H9 (cell line): ENCODE measurements around the gene PNLIP. TPM values are rescaled to one million over a fixed set of nuclear protein-coding genes. Genes with fewer than 3 reads are reported as not detected.

ENCODE experiments used
- DNase-seq: peaks from one replicate; pipeline ENCODE4 v3.0.0-alpha.2; 2017
- H2AFZ ChIP-seq: one replicate; pipeline ENCODE4 v1.6.1; 2013; ENCODE audit warnings: mild to moderate bottlenecking, low read length, control low read depth, moderate library complexity
- H2AK5ac ChIP-seq: 2 replicates; pipeline ENCODE4 v1.6.1; 2013; ENCODE audit warnings: low read length, control low read depth, mixed read lengths; ENCODE audit not compliant: insufficient read length
- H2BK120ac ChIP-seq: one replicate; pipeline ENCODE4 v1.6.1; 2013; ENCODE audit warnings: low read depth, mild to moderate bottlenecking, low read length, control low read depth, inconsistent platforms; ENCODE audit not compliant: poor library complexity, severe bottlenecking
- H2BK12ac ChIP-seq: 2 replicates; pipeline ENCODE4 v1.6.1; 2013; ENCODE audit warnings: low read length, control low read depth, mixed read lengths, low read depth; ENCODE audit not compliant: insufficient read length
- H2BK15ac ChIP-seq: 2 replicates; pipeline ENCODE4 v1.6.1; 2013; ENCODE audit warnings: low read depth, low read length, control low read depth
- H2BK20ac ChIP-seq: one replicate; pipeline ENCODE4 v1.6.1; 2013; ENCODE audit warnings: low read depth, mild to moderate bottlenecking, low read length, control low read depth, inconsistent platforms; ENCODE audit not compliant: poor library complexity, severe bottlenecking
- H2BK5ac ChIP-seq: 2 replicates; pipeline ENCODE4 v1.6.1; 2013; ENCODE audit warnings: low read length, control low read depth, mixed read lengths; ENCODE audit not compliant: insufficient read length
- H3K14ac ChIP-seq: 2 replicates; pipeline ENCODE4 v1.6.1; 2013; ENCODE audit warnings: low read length, control low read depth; ENCODE audit not compliant: insufficient read depth
- H3K18ac ChIP-seq: 2 replicates; pipeline ENCODE4 v1.6.1; 2013; ENCODE audit warnings: low read depth, mild to moderate bottlenecking, mixed read lengths, low read length, control low read depth; ENCODE audit not compliant: insufficient read length
- H3K23ac ChIP-seq: 2 replicates; pipeline ENCODE4 v1.6.1; 2013; ENCODE audit warnings: low read length, control low read depth, mixed read lengths, low read depth; ENCODE audit not compliant: insufficient read length
- H3K23me2 ChIP-seq: 2 replicates; pipeline ENCODE4 v1.6.1; 2013; ENCODE audit warnings: low read depth, mild to moderate bottlenecking, mixed read lengths, low read length, control low read depth; ENCODE audit not compliant: insufficient read length, poor library complexity, severe bottlenecking
- H3K27ac ChIP-seq: 2 replicates; pipeline ENCODE4 v1.5.1; 2013; ENCODE audit warnings: low read length, control low read depth, mixed read lengths, low read depth; ENCODE audit not compliant: insufficient read length
- H3K27me3 ChIP-seq: 2 replicates; pipeline ENCODE4 v1.6.1; 2013; ENCODE audit warnings: low read length, control low read depth, inconsistent platforms; ENCODE audit not compliant: insufficient read depth
- H3K4ac ChIP-seq: 2 replicates; pipeline ENCODE4 v1.6.1; 2013; ENCODE audit warnings: low read depth, mild to moderate bottlenecking, control low read depth, inconsistent platforms, low read length, moderate library complexity
- H3K4me1 ChIP-seq: 2 replicates; pipeline ENCODE4 v1.6.1; 2013; ENCODE audit warnings: low read length, control low read depth, inconsistent platforms; ENCODE audit not compliant: insufficient read depth
- H3K4me2 ChIP-seq: 2 replicates; pipeline ENCODE4 v1.6.1; 2013; ENCODE audit warnings: low read length, control low read depth, mixed read lengths; ENCODE audit not compliant: insufficient read length, insufficient read depth
- H3K56ac ChIP-seq: 2 replicates; pipeline ENCODE4 v1.6.1; 2013; ENCODE audit warnings: low read depth, mild to moderate bottlenecking, mixed read lengths, low read length, control low read depth; ENCODE audit not compliant: insufficient read length
- H3K79me1 ChIP-seq: 2 replicates; pipeline ENCODE4 v1.6.1; 2013; ENCODE audit warnings: low read depth, mild to moderate bottlenecking, moderate library complexity, low read length, control low read depth, inconsistent platforms; ENCODE audit not compliant: insufficient read depth, poor library complexity, severe bottlenecking
- H3K79me2 ChIP-seq: 2 replicates; pipeline ENCODE4 v1.6.1; 2013; ENCODE audit warnings: low read length, control low read depth, inconsistent platforms; ENCODE audit not compliant: insufficient read depth
- H3K9ac ChIP-seq: 2 replicates; pipeline ENCODE4 v1.6.1; 2013; ENCODE audit warnings: low read length, control low read depth, mixed read lengths; ENCODE audit not compliant: insufficient read length; ENCODE audit errors: extremely low read depth
- H3K9me3 ChIP-seq: one replicate; pipeline ENCODE4 v1.6.1; 2013; ENCODE audit warnings: low read depth, low read length, inconsistent platforms; ENCODE audit not compliant: control insufficient read depth
- H3T11ph ChIP-seq: one replicate; pipeline ENCODE4 v1.6.1; 2013; ENCODE audit warnings: mild to moderate bottlenecking, low read length, control low read depth, inconsistent platforms
- H4K20me1 ChIP-seq: one replicate; pipeline ENCODE4 v1.6.1; 2013; ENCODE audit not compliant: control insufficient read depth, insufficient read length, insufficient read depth
- H4K5ac ChIP-seq: 2 replicates; pipeline ENCODE4 v1.6.1; 2013; ENCODE audit warnings: low read depth, mild to moderate bottlenecking, mixed read lengths, low read length, control low read depth; ENCODE audit not compliant: insufficient read length
- H4K8ac ChIP-seq: replicated peaks from 2 replicates; pipeline ENCODE4 v1.6.1; 2013; ENCODE audit warnings: low read length, control low read depth, mixed read lengths, low read depth; ENCODE audit not compliant: insufficient read length
- H4K91ac ChIP-seq: 2 replicates; pipeline ENCODE4 v1.6.1; 2013; ENCODE audit warnings: low read depth, mild to moderate bottlenecking, moderate library complexity, mixed read lengths, low read length, control low read depth; ENCODE audit not compliant: insufficient read length
- H3K27ac Mint-ChIP-seq, 3 experiments: 2 replicates in 2 of 3; 3 replicates in 1 of 3; pipeline ENCODE4 v1.8.0; 2020 to 2021; ENCODE audit warnings: mixed read lengths in 3 of 3, mild to moderate bottlenecking in 1 of 3, moderate library complexity in 1 of 3
- H3K27me3 Mint-ChIP-seq: 2 replicates; pipeline ENCODE4 v1.8.0; 2021; ENCODE audit warnings: low read depth, mild to moderate bottlenecking, moderate library complexity, mixed read lengths
- H3K36me3 Mint-ChIP-seq, 3 experiments: 2 replicates in 2 of 3; 3 replicates in 1 of 3; pipeline ENCODE4 v1.8.0; 2020 to 2021; ENCODE audit warnings: low read depth in 3 of 3, mixed read lengths in 3 of 3; ENCODE audit not compliant: insufficient read depth in 1 of 3
- H3K4me1 Mint-ChIP-seq, 2 experiments: 2 replicates each; pipeline ENCODE4 v1.8.0; 2020; ENCODE audit warnings: mixed read lengths in 2 of 2
- H3K4me3 Mint-ChIP-seq, 2 experiments: 2 replicates in 1 of 2; 3 replicates in 1 of 2; pipeline ENCODE4 v1.8.0; 2020 to 2021; ENCODE audit warnings: mild to moderate bottlenecking in 2 of 2, mixed read lengths in 2 of 2, moderate library complexity in 1 of 2
- H3K9me3 Mint-ChIP-seq, 2 experiments: 2 replicates in 1 of 2; 3 replicates in 1 of 2; pipeline ENCODE4 v1.8.0; 2020; ENCODE audit warnings: mild to moderate bottlenecking in 2 of 2, mixed read lengths in 2 of 2, moderate library complexity in 1 of 2
- total RNA-seq: library from RNA; stranded (reverse); gene quantifications from 2 replicates; pipeline ENCODE4 v1.2.1, GENCODE V29; 2021
- TF ChIP-seq, protein P1 (sequence below): fragments of 200-600 bp; sonication (generic); conservative IDR thresholded peaks from 3 replicates; pipeline ENCODE4 v1.8.0; 2021; ENCODE audit warnings: antibody characterized with exemption, mild to moderate bottlenecking

PNLIP gene
- total RNA-seq, 1 experiment from 2014 or later, result not detected

GRCh38 chr10:116538992-116539391 lies 6.7 kb upstream of the PNLIP start:
- no peak overlapping the region for H3K27ac ChIP-seq
- no peaks in the 10 kb centered on the region for H4K20me1 ChIP-seq
- Mint-ChIP-seq H3K36me3 (peaks cover 3 to 14% (median 3%) of the 10 kb centered on the region in 3 experiments; a peak in 5 of 7 replicates), H3K27ac (no peak overlapping the region), H3K9me3 (peaks cover 11 to 12% of the 10 kb centered on the region in 2 experiments; a peak in 4 of 5 replicates), H3K27me3 (no peaks in the 10 kb centered on the region), H3K4me3 (no peak overlapping the region), H3K4me1 (peaks cover 12 to 13% of the 10 kb centered on the region in 2 experiments)
- H3K27me3 ChIP-seq, result no peaks in the 10 kb centered on the region
- no peak overlapping the region for H4K5ac ChIP-seq
- no peaks in the 10 kb centered on the region for H3K23me2 ChIP-seq
- H2BK15ac ChIP-seq, result no peak overlapping the region
- no peak for DNase-seq
- no peaks in the 10 kb centered on the region for H3K79me2 ChIP-seq
- H2BK5ac ChIP-seq, result no peak overlapping the region
- H2BK20ac ChIP-seq, result no peak overlapping the region
- no peak overlapping the region for H3T11ph ChIP-seq
- no peak overlapping the region for H3K4ac ChIP-seq
- no peak overlapping the region for H2BK120ac ChIP-seq
- H3K79me1 ChIP-seq, result no peaks in the 10 kb centered on the region
- H4K8ac ChIP-seq, result no peak overlapping the region
- TF ChIP-seq, protein P1, sequence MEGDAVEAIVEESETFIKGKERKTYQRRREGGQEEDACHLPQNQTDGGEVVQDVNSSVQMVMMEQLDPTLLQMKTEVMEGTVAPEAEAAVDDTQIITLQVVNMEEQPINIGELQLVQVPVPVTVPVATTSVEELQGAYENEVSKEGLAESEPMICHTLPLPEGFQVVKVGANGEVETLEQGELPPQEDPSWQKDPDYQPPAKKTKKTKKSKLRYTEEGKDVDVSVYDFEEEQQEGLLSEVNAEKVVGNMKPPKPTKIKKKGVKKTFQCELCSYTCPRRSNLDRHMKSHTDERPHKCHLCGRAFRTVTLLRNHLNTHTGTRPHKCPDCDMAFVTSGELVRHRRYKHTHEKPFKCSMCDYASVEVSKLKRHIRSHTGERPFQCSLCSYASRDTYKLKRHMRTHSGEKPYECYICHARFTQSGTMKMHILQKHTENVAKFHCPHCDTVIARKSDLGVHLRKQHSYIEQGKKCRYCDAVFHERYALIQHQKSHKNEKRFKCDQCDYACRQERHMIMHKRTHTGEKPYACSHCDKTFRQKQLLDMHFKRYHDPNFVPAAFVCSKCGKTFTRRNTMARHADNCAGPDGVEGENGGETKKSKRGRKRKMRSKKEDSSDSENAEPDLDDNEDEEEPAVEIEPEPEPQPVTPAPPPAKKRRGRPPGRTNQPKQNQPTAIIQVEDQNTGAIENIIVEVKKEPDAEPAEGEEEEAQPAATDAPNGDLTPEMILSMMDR, result no peak
- H2AK5ac ChIP-seq, result no peak overlapping the region
- H3K9ac ChIP-seq, result no peak overlapping the region
- no peak overlapping the region for H3K18ac ChIP-seq
- no peak overlapping the region for H3K23ac ChIP-seq
- H3K4me1 ChIP-seq, result no peaks in the 10 kb centered on the region
- H3K56ac ChIP-seq, result no peak overlapping the region
- no peak overlapping the region for H2AFZ ChIP-seq
- no peak overlapping the region for H3K4me2 ChIP-seq
- no peak overlapping the region for H4K91ac ChIP-seq
- no peak overlapping the region for H2BK12ac ChIP-seq
- no peak overlapping the region for H3K14ac ChIP-seq
- H3K9me3 ChIP-seq, result no peaks in the 10 kb centered on the region
